PC-3 (cell line): Measurements from ENCODE around the gene NTHL1. TPM values are rescaled to one million over a fixed set of nuclear protein-coding genes. Genes with fewer than 3 reads are reported as not detected.

Experiments used
- ATAC-seq: fragments of 200-7000 bp; cut with Tn5 transposase; 2 replicates; pipeline ENCODE4 v1.9.1; 2020; ENCODE audit warnings: mild to moderate bottlenecking, moderate library complexity
- BruUV-seq: library from RNA; stranded (reverse); fragments of 400-500 nt; replicated peaks from 2 replicates; lab custom pipeline; 2021; lab: Mats Ljungman, UMichigan
- CTCF ChIA-PET: fragments of 300-600 bp; sonication (Branson Sonifier 250); formaldehyde crosslinking; loops from one replicate; lab custom pipeline; 2022; ENCODE audit warnings: antibody characterized with exemption; lab: Charles Lee
- POLR2A ChIA-PET: fragments of 300-600 bp; sonication (Branson Sonifier 250); formaldehyde crosslinking; loops from one replicate; lab custom pipeline; 2022; ENCODE audit warnings: antibody characterized with exemption; ENCODE audit not compliant: unreplicated experiment; lab: Charles Lee
- DNase-seq: peaks from one replicate; pipeline ENCODE4 v3.0.0-alpha.2; 2015
- H2AFZ ChIP-seq: fragments of 300-600 bp; sonication (generic); 2 replicates; pipeline ENCODE4 v1.6.0; 2016; ENCODE audit warnings: antibody characterized with exemption, low read length
- H3F3A ChIP-seq: fragments of 300-600 bp; sonication (generic); one replicate; pipeline ENCODE4 v1.6.0; 2017; ENCODE audit warnings: antibody characterized with exemption, low read length, control low read depth, mild to moderate bottlenecking; ENCODE audit not compliant: unreplicated experiment
- H3K27ac ChIP-seq: fragments of 300-600 bp; sonication (generic); 2 replicates; pipeline ENCODE4 v1.5.1; 2016; ENCODE audit warnings: mild to moderate bottlenecking, low read length
- H3K27me3 ChIP-seq: fragments of 300-600 bp; sonication (generic); 2 replicates; pipeline ENCODE4 v1.6.1; 2016; ENCODE audit warnings: low read length, mixed read lengths
- H3K36me3 ChIP-seq: fragments of 300-600 bp; sonication (generic); 2 replicates; pipeline ENCODE4 v1.6.1; 2016; ENCODE audit warnings: low read depth, mixed run types, low read length, mixed read lengths
- H3K4me1 ChIP-seq: fragments of 300-600 bp; sonication (generic); 2 replicates; pipeline ENCODE4 v1.5.1; 2016; ENCODE audit warnings: low read length; ENCODE audit not compliant: insufficient read depth
- H3K4me2 ChIP-seq: fragments of 300-600 bp; sonication (generic); 2 replicates; pipeline ENCODE4 v1.6.0; 2016; ENCODE audit warnings: low read length
- H3K4me3 ChIP-seq: fragments of 300-600 bp; sonication (generic); 2 replicates; pipeline ENCODE4 v1.5.1; 2016; ENCODE audit warnings: mild to moderate bottlenecking, low read length, mixed read lengths
- H3K79me2 ChIP-seq: fragments of 300-600 bp; sonication (generic); 2 replicates; pipeline ENCODE4 v1.6.1; 2017; ENCODE audit warnings: low read length, mixed read lengths
- H3K9ac ChIP-seq: fragments of 300-600 bp; sonication (generic); 2 replicates; pipeline ENCODE4 v1.6.0; 2016; ENCODE audit warnings: mild to moderate bottlenecking, low read length
- H3K9me2 ChIP-seq: fragments of 300-600 bp; sonication (generic); replicated peaks from 2 replicates; pipeline ENCODE4 v1.6.1; 2016; ENCODE audit warnings: mixed run types, low read length, mixed read lengths
- H3K9me3 ChIP-seq: fragments of 300-600 bp; sonication (generic); 2 replicates; pipeline ENCODE4 v1.6.1; 2016; ENCODE audit warnings: low read length, mixed read lengths
- H4K20me1 ChIP-seq: fragments of 300-600 bp; sonication (generic); 2 replicates; pipeline ENCODE4 v1.6.1; 2016; ENCODE audit warnings: low read length, mixed read lengths
- EZH2 ChIP-seq: fragments of 300-600 bp; sonication (generic); IDR thresholded peaks from one replicate; pipeline ENCODE4 v1.6.1; 2017; ENCODE audit warnings: antibody characterized with exemption, mild to moderate bottlenecking, low read length; ENCODE audit not compliant: unreplicated experiment
- EZH2phosphoT487 ChIP-seq: fragments of 300-600 bp; sonication (generic); IDR thresholded peaks from 2 replicates; pipeline ENCODE4 v1.6.1; 2018; ENCODE audit warnings: mild to moderate bottlenecking, antibody characterized with exemption, low read length, borderline replicate concordance
- intact Hi-C: fragments of 100-400 bp; cut with micrococcal nuclease; formaldehyde crosslinking; loops from 2 replicates; pipeline ENCODE4 v1.9.0; 2023
- total RNA-seq: library from RNA; depleted of rRNA; stranded (reverse); fragments of >200 nt; gene quantifications from 2 replicates; pipeline ENCODE4 v1.2.3, GENCODE V29; 2014
- TF ChIP-seq, protein P1 (sequence below): fragments of 300-600 bp; sonication (generic); conservative IDR thresholded peaks from 2 replicates; pipeline ENCODE4 v1.5.1; 2017; ENCODE audit warnings: antibody characterized with exemption, low read depth, mild to moderate bottlenecking, low read length

Gene NTHL1
- total RNA-seq, 1 experiment from 2014 or later, result 90.1 TPM

DNA sequence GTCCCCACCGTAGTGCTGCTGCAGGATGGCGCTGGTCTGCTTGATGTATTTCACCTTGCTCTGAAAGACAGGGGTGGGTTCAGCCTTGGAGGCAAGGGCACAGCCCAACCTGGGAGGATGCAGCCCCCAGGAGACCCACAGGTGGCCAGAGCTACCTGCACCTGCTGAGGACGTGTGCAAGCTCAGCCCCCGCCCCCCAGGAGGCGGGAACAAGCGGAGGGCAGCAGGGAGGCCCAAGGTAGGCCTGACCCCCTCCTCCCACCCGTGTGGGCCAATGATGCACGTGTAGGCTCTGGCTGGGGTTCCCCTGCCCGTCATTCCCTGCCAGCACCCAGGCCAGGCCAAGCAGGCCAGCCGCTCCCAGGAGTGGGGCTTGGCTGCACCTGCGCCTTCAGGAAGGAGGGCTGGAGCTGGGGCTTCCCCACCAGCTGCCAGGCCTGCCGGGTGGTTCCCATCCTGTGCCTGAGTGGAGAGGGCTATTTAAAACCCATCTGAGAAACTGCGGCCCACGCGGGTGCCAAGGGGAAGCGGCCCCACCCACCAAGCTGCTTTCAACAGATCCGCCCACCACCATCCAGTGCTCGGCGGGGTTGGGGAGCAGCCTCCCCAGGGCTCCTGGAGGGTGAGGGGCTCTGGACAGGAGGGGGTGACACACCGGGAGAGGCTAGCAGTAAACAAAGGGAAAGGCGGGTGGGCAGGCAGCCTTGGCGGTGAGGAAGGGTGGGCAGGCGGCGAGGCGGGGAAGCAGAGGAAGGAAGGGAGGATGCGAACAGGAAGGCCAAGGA lies 3.8 kb downstream of the NTHL1 start:
- no peak for ATAC-seq
- Histone ChIP-seq H3K36me3 (no peaks in the 10 kb centered on the region), H3K27me3 (no peaks in the 10 kb centered on the region), H3K4me3 (no peak overlapping the region), H3K79me2 (peaks cover 35% of the 10 kb centered on the region), H3K27ac (peak overlapping the region; percentile 67), H3F3A (no peaks in the 10 kb centered on the region), H4K20me1 (no peaks in the 10 kb centered on the region), H3K4me2 (no peak overlapping the region), H3K4me1 (peaks cover 70% of the 10 kb centered on the region), H3K9me2 (no peaks in the 10 kb centered on the region), H3K9me3 (no peaks in the 10 kb centered on the region), H2AFZ (no peak overlapping the region), H3K9ac (no peak overlapping the region)
- BruUV-seq, result no TSS peak
- no peak for DNase-seq
- no peak for TF ChIP-seq EZH2
- no peak for TF ChIP-seq EZH2phosphoT487
- TF ChIP-seq, protein P1, sequence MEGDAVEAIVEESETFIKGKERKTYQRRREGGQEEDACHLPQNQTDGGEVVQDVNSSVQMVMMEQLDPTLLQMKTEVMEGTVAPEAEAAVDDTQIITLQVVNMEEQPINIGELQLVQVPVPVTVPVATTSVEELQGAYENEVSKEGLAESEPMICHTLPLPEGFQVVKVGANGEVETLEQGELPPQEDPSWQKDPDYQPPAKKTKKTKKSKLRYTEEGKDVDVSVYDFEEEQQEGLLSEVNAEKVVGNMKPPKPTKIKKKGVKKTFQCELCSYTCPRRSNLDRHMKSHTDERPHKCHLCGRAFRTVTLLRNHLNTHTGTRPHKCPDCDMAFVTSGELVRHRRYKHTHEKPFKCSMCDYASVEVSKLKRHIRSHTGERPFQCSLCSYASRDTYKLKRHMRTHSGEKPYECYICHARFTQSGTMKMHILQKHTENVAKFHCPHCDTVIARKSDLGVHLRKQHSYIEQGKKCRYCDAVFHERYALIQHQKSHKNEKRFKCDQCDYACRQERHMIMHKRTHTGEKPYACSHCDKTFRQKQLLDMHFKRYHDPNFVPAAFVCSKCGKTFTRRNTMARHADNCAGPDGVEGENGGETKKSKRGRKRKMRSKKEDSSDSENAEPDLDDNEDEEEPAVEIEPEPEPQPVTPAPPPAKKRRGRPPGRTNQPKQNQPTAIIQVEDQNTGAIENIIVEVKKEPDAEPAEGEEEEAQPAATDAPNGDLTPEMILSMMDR, result no peak
- CTCF ChIA-PET, result no interaction called here
- intact Hi-C loops, result no loop called here
- POLR2A ChIA-PET, result no interaction called here

DNA sequence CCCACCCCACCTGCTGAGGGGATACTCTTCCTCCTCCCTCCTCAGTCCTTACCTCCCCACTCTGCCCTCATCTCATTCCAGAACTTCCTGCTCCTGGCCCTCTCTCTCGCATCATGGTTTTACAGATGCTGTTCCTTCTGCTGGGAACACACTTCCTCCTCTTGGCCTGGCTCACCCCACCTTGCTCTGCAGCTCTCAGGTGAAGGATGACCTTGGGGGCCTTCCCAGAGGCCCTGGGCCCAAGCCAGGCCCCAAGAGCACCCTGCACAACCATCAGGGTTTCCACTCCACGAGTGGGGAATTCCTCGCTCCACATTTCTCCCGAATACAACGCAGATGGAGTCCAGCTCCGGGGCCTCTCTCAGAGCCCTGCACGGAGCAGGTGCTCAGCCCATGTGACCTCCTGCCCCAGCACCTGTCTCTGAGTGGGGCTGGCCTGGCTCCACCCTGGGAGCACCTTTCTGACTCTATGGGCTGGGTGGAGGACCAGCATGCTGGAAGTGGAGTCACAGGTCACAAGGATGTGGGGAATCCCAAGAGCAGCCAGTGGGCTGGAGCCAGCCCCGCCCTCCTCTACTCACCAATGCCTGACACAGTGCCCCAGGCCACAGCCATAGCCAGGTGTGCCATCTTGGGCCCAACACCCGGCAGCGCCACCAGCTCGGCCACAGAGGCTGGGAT lies 4.5 kb downstream of the NTHL1 start:
- Histone ChIP-seq H3K4me2 (0 out of 2 replicates have a peak overlapping the region, but pooled peaks have one; percentile 22), H2AFZ (no peak overlapping the region), H3K4me1 (peaks cover 75% of the 10 kb centered on the region), H3K9me2 (no peaks in the 10 kb centered on the region), H3K9ac (peak overlapping the region; percentile 41; the same call in 1 of the 2 replicates), H3F3A (no peaks in the 10 kb centered on the region), H4K20me1 (no peaks in the 10 kb centered on the region), H3K4me3 (no peak overlapping the region), H3K79me2 (peaks cover 28% of the 10 kb centered on the region), H3K36me3 (no peaks in the 10 kb centered on the region), H3K27me3 (no peaks in the 10 kb centered on the region), H3K9me3 (no peaks in the 10 kb centered on the region), H3K27ac (peak overlapping the region; percentile 67)
- no peak for ATAC-seq
- intact Hi-C loops, result no loop called here
- TF ChIP-seq EZH2phosphoT487 (no peak), EZH2 (no peak)
- TF ChIP-seq, protein P1, result no peak
- ChIA-PET POLR2A (no interaction called here), CTCF (no interaction called here)
- peak; percentile 20 for DNase-seq
- BruUV-seq, result no TSS peak
